HEK293 (cell line): ENCODE results near the gene SLC7A10.

Experiments used
- CTCF ChIA-PET: fragments of 350-600 bp; formaldehyde crosslinking; extraction: SDS; loops from one replicate; lab custom pipeline; 2021; ENCODE audit warnings: antibody characterized with exemption; lab: Yijun Ruan, JAX
- POLR2A ChIA-PET: fragments of 300-600 bp; formaldehyde crosslinking; extraction: SDS; loops from one replicate; lab custom pipeline; 2020; ENCODE audit warnings: antibody characterized with exemption, inconsistent platforms; lab: Yijun Ruan, JAX
- H3K27ac ChIP-seq: fragments of 200-500 bp; sonication (Bioruptor generic); 2 replicates; pipeline ENCODE4 v1.5.1; 2014; ENCODE audit warnings: low read depth, low read length, control low read depth, inconsistent platforms; ENCODE audit errors: extremely low read depth
- H3K36me3 ChIP-seq, 2 experiments: fragments of 200-500 bp in 1 of 2; sonication (Bioruptor generic) in 1 of 2; 1 replicate in 1 of 2; 2 replicates in 1 of 2; pipeline ENCODE4 v1.5.1; 2014 to 2017; ENCODE audit warnings: inconsistent platforms in 2 of 2, low read length in 2 of 2; ENCODE audit not compliant: control insufficient read depth in 2 of 2, insufficient read depth in 1 of 2
- H3K4me1 ChIP-seq: fragments of 200-500 bp; sonication (Bioruptor generic); 2 replicates; pipeline ENCODE4 v1.5.1; 2014; ENCODE audit warnings: mild to moderate bottlenecking, low read length, inconsistent platforms; ENCODE audit not compliant: control insufficient read depth, insufficient read depth
- H3K4me3 ChIP-seq: 2 replicates; pipeline ENCODE4 v1.5.1; 2011; ENCODE audit warnings: low read depth, mild to moderate bottlenecking, control low read depth, low read length, moderate library complexity
- H3K9me3 ChIP-seq: fragments of 200-500 bp; sonication (Bioruptor generic); 2 replicates; pipeline ENCODE4 v1.5.1; 2014; ENCODE audit warnings: low read depth, low read length, inconsistent platforms; ENCODE audit not compliant: control insufficient read depth, insufficient read depth
- EGR2 ChIP-seq: fragments of 450-650 bp; formaldehyde crosslinking; IDR thresholded peaks from 2 replicates; pipeline ENCODE4 v1.5.1; 2016; ENCODE audit warnings: low read depth, missing biosample characterization, missing genetic modification characterization
- FEZF1 ChIP-seq: fragments of 450-650 bp; formaldehyde crosslinking; IDR thresholded peaks from 2 replicates; pipeline ENCODE4 v1.5.1; 2016; ENCODE audit warnings: missing biosample characterization, missing genetic modification characterization
- GLI4 ChIP-seq: fragments of 450-650 bp; formaldehyde crosslinking; IDR thresholded peaks from 2 replicates; pipeline ENCODE4 v1.5.1; 2016; ENCODE audit warnings: missing biosample characterization, missing genetic modification characterization
- KLF16 ChIP-seq: fragments of 450-650 bp; formaldehyde crosslinking; IDR thresholded peaks from 2 replicates; pipeline ENCODE4 v1.5.1; 2017; ENCODE audit warnings: missing biosample characterization, missing genetic modification characterization
- SALL2 ChIP-seq: fragments of 450-650 bp; formaldehyde crosslinking; IDR thresholded peaks from 2 replicates; pipeline ENCODE4 v1.5.0; 2017; ENCODE audit warnings: missing biosample characterization, mild to moderate bottlenecking, missing genetic modification characterization, borderline replicate concordance
- SP2 ChIP-seq: fragments of 450-650 bp; formaldehyde crosslinking; IDR thresholded peaks from 2 replicates; pipeline ENCODE4 v1.5.1; 2016; ENCODE audit warnings: missing biosample characterization, missing genetic modification characterization
- YY2 ChIP-seq: fragments of 450-650 bp; formaldehyde crosslinking; IDR thresholded peaks from 2 replicates; pipeline ENCODE4 v1.5.1; 2016; ENCODE audit warnings: missing biosample characterization, missing genetic modification characterization
- ZBTB48 ChIP-seq: fragments of 450-650 bp; formaldehyde crosslinking; IDR thresholded peaks from 2 replicates; pipeline ENCODE4 v1.5.1; 2016; ENCODE audit warnings: missing biosample characterization, missing genetic modification characterization
- ZBTB8A ChIP-seq: fragments of 450-650 bp; formaldehyde crosslinking; IDR thresholded peaks from 2 replicates; pipeline ENCODE4 v1.5.1; 2016; ENCODE audit warnings: missing biosample characterization, missing genetic modification characterization
- ZFHX2 ChIP-seq: fragments of 450-650 bp; formaldehyde crosslinking; conservative IDR thresholded peaks from 2 replicates; pipeline ENCODE4 v1.5.1; 2016; ENCODE audit warnings: missing biosample characterization, missing genetic modification characterization
- ZNF146 ChIP-seq: fragments of 450-650 bp; formaldehyde crosslinking; IDR thresholded peaks from 2 replicates; pipeline ENCODE4 v1.5.1; 2016; ENCODE audit warnings: missing biosample characterization, missing genetic modification characterization
- ZNF302 ChIP-seq: fragments of 450-650 bp; formaldehyde crosslinking; IDR thresholded peaks from 2 replicates; pipeline ENCODE4 v1.5.1; 2016; ENCODE audit warnings: missing biosample characterization, missing genetic modification characterization, low read depth
- ZNF335 ChIP-seq: fragments of 450-650 bp; formaldehyde crosslinking; conservative IDR thresholded peaks from 2 replicates; pipeline ENCODE4 v1.5.1; 2016; ENCODE audit warnings: missing biosample characterization, missing genetic modification characterization
- ZNF426 ChIP-seq: fragments of 450-650 bp; formaldehyde crosslinking; IDR thresholded peaks from 2 replicates; pipeline ENCODE4 v1.5.1; 2017; ENCODE audit warnings: missing biosample characterization, missing genetic modification characterization, mild to moderate bottlenecking, inconsistent platforms, moderate library complexity
- ZNF558 ChIP-seq: fragments of 450-650 bp; formaldehyde crosslinking; IDR thresholded peaks from 2 replicates; pipeline ENCODE4 v1.5.1; 2016; ENCODE audit warnings: missing biosample characterization, missing genetic modification characterization
- ZNF571 ChIP-seq: fragments of 450-650 bp; formaldehyde crosslinking; IDR thresholded peaks from 2 replicates; pipeline ENCODE4 v1.5.0; 2017; ENCODE audit warnings: missing biosample characterization, missing genetic modification characterization
- ZNF600 ChIP-seq: fragments of 450-650 bp; formaldehyde crosslinking; IDR thresholded peaks from 2 replicates; pipeline ENCODE4 v1.5.1; 2016; ENCODE audit warnings: missing biosample characterization, missing genetic modification characterization
- ZNF621 ChIP-seq: fragments of 450-650 bp; formaldehyde crosslinking; IDR thresholded peaks from 2 replicates; pipeline ENCODE4 v1.5.1; 2017; ENCODE audit warnings: missing biosample characterization, missing genetic modification characterization
- ZNF658 ChIP-seq: fragments of 450-650 bp; formaldehyde crosslinking; IDR thresholded peaks from 2 replicates; pipeline ENCODE4; 2016; ENCODE audit warnings: missing biosample characterization, missing genetic modification characterization
- ZNF777 ChIP-seq: fragments of 450-650 bp; formaldehyde crosslinking; IDR thresholded peaks from 2 replicates; pipeline ENCODE4 v1.5.1; 2017; ENCODE audit warnings: missing biosample characterization, missing genetic modification characterization, borderline replicate concordance
- ZNF785 ChIP-seq: fragments of 450-650 bp; formaldehyde crosslinking; IDR thresholded peaks from 2 replicates; pipeline ENCODE4 v1.5.1; 2016; ENCODE audit warnings: missing biosample characterization, missing genetic modification characterization
- ZNF843 ChIP-seq: fragments of 450-650 bp; formaldehyde crosslinking; IDR thresholded peaks from 2 replicates; pipeline ENCODE4 v1.5.1; 2016; ENCODE audit warnings: missing biosample characterization, missing genetic modification characterization
- TF ChIP-seq, protein P1 (sequence below): fragments of 450-650 bp; formaldehyde crosslinking; IDR thresholded peaks from 2 replicates; pipeline ENCODE4 v1.5.1; 2016; ENCODE audit warnings: missing biosample characterization, missing genetic modification characterization
- TF ChIP-seq, protein P2 (sequence below): fragments of 450-650 bp; formaldehyde crosslinking; IDR thresholded peaks from 2 replicates; pipeline ENCODE4 v1.5.1; 2016; ENCODE audit warnings: missing biosample characterization, missing genetic modification characterization
- TF ChIP-seq, protein P3 (sequence below): fragments of 450-650 bp; formaldehyde crosslinking; IDR thresholded peaks from 2 replicates; pipeline ENCODE4 v1.5.1; 2016; ENCODE audit warnings: missing biosample characterization, missing genetic modification characterization
- TF ChIP-seq, protein P4 (sequence below): fragments of 450-650 bp; formaldehyde crosslinking; IDR thresholded peaks from 2 replicates; pipeline ENCODE4 v1.5.1; 2017; ENCODE audit warnings: missing biosample characterization, missing genetic modification characterization
- TF ChIP-seq, protein P5 (sequence below): fragments of 450-650 bp; formaldehyde crosslinking; IDR thresholded peaks from 2 replicates; pipeline ENCODE4 v1.5.1; 2016; ENCODE audit warnings: missing biosample characterization, missing genetic modification characterization
- TF ChIP-seq, protein P6 (sequence below): fragments of 450-650 bp; formaldehyde crosslinking; IDR thresholded peaks from 2 replicates; pipeline ENCODE4 v1.5.1; 2017; ENCODE audit warnings: missing biosample characterization, missing genetic modification characterization
- TF ChIP-seq, protein P7 (sequence below): fragments of 450-650 bp; formaldehyde crosslinking; IDR thresholded peaks from 2 replicates; pipeline ENCODE4 v1.5.1; 2016; ENCODE audit warnings: missing biosample characterization, missing genetic modification characterization

The SLC7A10 gene

DNA sequence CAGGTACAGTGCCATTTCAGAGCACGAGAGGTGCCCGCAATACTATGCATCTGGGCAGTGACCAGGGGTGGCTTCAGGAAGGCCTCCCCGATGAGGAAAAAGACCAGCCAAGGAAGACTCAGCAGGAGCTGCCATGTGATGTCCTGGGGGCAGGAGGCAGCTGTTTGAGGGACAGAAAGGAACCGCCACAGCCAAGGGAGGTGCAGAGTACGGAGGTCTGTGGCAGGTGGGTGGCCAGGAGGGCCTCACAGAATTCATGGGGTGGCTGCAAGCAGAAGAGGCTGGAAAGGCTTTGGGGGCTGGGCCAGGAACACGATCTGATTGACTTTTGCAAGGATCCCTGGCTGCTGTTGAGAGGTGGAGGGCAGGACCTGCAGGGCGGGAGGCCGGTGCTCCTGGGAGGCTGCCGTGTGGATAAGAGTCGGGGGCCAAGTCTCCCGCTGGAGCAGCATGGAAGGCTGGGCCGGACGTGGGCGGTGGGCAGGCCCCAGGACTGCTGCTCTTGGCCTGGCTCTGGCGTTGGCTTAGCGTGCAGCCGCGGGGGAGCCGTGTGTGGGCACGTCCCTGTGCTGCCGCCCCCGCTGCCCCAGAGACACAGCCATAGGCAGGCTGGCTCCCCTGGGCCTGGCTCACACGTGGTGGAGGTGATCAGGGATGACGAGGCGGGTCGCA lies 47.6 kb upstream of the SLC7A10 start:
- H3K4me1 ChIP-seq = peaks cover 12% of the 10 kb centered on the region
- H3K27ac ChIP-seq = peak overlapping the region; percentile 17; the same call in 1 of the 2 replicates
- POLR2A ChIA-PET = no interaction called here
- no peaks in the 10 kb centered on the region for H3K9me3 ChIP-seq
- no peak overlapping the region for H3K4me3 ChIP-seq
- CTCF ChIA-PET = interaction anchor here (1.0 kb wide), 1 partner anchor 137 kb away, joined by 3 read pairs; no protein-coding TSS in a partner anchor
- no peaks in the 10 kb centered on the region for H3K36me3 ChIP-seq
- TF ChIP-seq ZNF302 (tag by site-specific recombination) (no peak), GLI4 (tag by site-specific recombination) (no peak), ZNF426 (tag by site-specific recombination) (no peak), ZNF621 (tag by site-specific recombination) (no peak), ZBTB8A (tag by site-specific recombination) (no peak), SALL2 (tag by site-specific recombination) (no peak), ZNF785 (no peak), YY2 (tag by site-specific recombination) (no peak), KLF16 (tag by site-specific recombination) (no peak), ZNF571 (tag by site-specific recombination) (no peak), ZFHX2 (tag by site-specific recombination) (peak; percentile 100), ZNF558 (no peak), ZNF600 (peak; percentile 87), EGR2 (tag by site-specific recombination) (peak; percentile 99), ZNF146 (tag by site-specific recombination) (peak; percentile 27; the same call in 1 of the 2 replicates), ZNF777 (no peak), ZBTB48 (tag by site-specific recombination) (peak; percentile 64; the same call in 1 of the 2 replicates), ZNF335 (tag by site-specific recombination) (no peak), ZNF658 (tag by site-specific recombination) (no peak), ZNF843 (tag by site-specific recombination) (no peak), SP2 (tag by site-specific recombination) (peak; percentile 30), FEZF1 (tag by site-specific recombination) (no peak)
- TF ChIP-seq, protein P1, sequence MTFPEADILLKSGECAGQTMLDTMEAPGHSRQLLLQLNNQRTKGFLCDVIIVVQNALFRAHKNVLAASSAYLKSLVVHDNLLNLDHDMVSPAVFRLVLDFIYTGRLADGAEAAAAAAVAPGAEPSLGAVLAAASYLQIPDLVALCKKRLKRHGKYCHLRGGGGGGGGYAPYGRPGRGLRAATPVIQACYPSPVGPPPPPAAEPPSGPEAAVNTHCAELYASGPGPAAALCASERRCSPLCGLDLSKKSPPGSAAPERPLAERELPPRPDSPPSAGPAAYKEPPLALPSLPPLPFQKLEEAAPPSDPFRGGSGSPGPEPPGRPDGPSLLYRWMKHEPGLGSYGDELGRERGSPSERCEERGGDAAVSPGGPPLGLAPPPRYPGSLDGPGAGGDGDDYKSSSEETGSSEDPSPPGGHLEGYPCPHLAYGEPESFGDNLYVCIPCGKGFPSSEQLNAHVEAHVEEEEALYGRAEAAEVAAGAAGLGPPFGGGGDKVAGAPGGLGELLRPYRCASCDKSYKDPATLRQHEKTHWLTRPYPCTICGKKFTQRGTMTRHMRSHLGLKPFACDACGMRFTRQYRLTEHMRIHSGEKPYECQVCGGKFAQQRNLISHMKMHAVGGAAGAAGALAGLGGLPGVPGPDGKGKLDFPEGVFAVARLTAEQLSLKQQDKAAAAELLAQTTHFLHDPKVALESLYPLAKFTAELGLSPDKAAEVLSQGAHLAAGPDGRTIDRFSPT (tag by site-specific recombination) = peak; percentile 13; the same call in 1 of the 2 replicates
- TF ChIP-seq, protein P2, sequence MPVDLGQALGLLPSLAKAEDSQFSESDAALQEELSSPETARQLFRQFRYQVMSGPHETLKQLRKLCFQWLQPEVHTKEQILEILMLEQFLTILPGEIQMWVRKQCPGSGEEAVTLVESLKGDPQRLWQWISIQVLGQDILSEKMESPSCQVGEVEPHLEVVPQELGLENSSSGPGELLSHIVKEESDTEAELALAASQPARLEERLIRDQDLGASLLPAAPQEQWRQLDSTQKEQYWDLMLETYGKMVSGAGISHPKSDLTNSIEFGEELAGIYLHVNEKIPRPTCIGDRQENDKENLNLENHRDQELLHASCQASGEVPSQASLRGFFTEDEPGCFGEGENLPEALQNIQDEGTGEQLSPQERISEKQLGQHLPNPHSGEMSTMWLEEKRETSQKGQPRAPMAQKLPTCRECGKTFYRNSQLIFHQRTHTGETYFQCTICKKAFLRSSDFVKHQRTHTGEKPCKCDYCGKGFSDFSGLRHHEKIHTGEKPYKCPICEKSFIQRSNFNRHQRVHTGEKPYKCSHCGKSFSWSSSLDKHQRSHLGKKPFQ (tag by site-specific recombination) = no peak
- TF ChIP-seq, protein P3, sequence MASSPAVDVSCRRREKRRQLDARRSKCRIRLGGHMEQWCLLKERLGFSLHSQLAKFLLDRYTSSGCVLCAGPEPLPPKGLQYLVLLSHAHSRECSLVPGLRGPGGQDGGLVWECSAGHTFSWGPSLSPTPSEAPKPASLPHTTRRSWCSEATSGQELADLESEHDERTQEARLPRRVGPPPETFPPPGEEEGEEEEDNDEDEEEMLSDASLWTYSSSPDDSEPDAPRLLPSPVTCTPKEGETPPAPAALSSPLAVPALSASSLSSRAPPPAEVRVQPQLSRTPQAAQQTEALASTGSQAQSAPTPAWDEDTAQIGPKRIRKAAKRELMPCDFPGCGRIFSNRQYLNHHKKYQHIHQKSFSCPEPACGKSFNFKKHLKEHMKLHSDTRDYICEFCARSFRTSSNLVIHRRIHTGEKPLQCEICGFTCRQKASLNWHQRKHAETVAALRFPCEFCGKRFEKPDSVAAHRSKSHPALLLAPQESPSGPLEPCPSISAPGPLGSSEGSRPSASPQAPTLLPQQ (tag by site-specific recombination) = no peak
- TF ChIP-seq, protein P4, sequence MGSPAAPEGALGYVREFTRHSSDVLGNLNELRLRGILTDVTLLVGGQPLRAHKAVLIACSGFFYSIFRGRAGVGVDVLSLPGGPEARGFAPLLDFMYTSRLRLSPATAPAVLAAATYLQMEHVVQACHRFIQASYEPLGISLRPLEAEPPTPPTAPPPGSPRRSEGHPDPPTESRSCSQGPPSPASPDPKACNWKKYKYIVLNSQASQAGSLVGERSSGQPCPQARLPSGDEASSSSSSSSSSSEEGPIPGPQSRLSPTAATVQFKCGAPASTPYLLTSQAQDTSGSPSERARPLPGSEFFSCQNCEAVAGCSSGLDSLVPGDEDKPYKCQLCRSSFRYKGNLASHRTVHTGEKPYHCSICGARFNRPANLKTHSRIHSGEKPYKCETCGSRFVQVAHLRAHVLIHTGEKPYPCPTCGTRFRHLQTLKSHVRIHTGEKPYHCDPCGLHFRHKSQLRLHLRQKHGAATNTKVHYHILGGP (tag by site-specific recombination) = no peak
- TF ChIP-seq, protein P5, sequence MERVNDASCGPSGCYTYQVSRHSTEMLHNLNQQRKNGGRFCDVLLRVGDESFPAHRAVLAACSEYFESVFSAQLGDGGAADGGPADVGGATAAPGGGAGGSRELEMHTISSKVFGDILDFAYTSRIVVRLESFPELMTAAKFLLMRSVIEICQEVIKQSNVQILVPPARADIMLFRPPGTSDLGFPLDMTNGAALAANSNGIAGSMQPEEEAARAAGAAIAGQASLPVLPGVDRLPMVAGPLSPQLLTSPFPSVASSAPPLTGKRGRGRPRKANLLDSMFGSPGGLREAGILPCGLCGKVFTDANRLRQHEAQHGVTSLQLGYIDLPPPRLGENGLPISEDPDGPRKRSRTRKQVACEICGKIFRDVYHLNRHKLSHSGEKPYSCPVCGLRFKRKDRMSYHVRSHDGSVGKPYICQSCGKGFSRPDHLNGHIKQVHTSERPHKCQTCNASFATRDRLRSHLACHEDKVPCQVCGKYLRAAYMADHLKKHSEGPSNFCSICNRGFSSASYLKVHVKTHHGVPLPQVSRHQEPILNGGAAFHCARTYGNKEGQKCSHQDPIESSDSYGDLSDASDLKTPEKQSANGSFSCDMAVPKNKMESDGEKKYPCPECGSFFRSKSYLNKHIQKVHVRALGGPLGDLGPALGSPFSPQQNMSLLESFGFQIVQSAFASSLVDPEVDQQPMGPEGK (tag by site-specific recombination) = peak; percentile 9; the same call in 1 of the 2 replicates
- TF ChIP-seq, protein P6, sequence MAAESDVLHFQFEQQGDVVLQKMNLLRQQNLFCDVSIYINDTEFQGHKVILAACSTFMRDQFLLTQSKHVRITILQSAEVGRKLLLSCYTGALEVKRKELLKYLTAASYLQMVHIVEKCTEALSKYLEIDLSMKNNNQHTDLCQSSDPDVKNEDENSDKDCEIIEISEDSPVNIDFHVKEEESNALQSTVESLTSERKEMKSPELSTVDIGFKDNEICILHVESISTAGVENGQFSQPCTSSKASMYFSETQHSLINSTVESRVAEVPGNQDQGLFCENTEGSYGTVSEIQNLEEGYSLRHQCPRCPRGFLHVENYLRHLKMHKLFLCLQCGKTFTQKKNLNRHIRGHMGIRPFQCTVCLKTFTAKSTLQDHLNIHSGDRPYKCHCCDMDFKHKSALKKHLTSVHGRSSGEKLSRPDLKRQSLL (tag by site-specific recombination) = no peak
- TF ChIP-seq, protein P7, sequence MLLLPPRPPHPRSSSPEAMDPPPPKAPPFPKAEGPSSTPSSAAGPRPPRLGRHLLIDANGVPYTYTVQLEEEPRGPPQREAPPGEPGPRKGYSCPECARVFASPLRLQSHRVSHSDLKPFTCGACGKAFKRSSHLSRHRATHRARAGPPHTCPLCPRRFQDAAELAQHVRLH (tag by site-specific recombination) = no peak
